Inferior parietal cortex (tissue), 1 donor: ENCODE data around the gene TMEM252.

ENCODE experiments used
- DNase-seq: peaks from one replicate; pipeline ENCODE4 v3.0.0-alpha.2; 2016; ENCODE audit errors: extremely low spot score

The TMEM252 gene

DNA sequence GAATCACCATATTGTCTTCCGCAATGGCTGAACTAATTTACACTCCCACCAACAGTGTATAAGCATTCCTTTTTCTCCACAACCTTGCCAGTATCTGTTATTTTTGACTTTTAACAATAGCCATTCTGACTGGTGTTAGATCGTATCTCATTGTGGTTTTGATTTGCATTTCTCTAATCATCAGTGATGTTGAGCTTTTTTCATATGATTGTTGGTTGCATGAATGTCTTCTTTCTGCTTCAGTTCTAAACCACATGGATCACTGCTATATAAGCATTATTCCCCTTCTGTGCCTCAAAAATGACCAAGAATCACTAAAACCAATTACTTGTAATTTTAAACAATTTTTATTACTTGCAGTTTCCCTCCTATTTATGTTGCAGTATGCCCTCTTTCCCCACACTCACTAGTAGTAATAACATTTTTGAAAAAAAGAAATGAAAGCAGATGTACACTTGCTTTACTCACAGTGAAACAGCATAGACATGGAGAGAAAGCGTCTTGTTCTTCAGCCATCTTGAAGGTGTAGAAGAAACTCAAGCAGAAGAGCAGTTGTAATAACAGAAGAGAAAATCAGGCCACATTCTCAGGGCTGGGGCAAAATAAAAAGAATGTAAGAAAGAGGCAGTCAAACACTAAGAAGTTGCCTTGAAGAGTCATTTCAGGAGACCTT lies 4.5 kb upstream of the TMEM252 start:
- DNase-seq, result no peak

DNA sequence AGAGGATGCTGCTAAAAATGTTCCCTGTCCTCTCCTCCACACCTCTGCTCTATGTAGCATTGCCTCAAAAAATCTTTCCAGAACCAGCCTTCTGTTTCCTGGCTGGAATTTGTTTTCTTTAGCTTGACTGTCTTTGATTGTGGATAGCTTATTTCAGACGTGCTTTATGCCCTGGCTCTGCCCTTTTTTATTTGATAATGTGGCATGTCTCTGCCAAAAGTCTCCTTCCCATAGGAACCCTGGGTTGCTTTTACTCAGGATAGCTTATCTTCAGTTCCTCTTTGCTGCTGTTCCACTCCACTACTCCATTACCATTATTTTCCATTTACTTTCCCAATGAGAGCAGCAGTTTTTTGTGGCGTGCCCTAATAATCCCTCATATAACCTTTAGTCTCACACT lies 885 bp upstream of the TMEM252 start:
- DNase-seq, result no peak

DNA sequence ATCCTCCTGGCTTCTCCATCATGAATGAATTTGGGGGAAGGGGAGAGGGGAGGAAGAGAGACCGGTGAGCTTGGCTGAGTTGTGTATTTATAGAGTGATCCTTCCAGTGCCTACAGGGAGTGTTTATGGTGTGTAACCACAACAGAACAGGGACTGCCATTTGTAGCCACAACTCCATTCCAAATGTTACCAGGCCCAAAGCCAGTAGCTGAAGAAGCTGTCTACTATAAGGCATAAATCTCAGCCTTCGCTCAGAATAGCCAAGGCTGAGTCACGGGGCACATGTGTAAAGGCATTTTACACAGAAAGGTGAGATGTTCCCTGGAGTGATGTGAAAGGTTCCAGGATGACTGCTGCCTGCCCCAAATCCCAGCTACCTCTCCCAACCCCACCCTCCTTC lies 2.5 kb downstream of the TMEM252 start:
- no peak for DNase-seq

DNA sequence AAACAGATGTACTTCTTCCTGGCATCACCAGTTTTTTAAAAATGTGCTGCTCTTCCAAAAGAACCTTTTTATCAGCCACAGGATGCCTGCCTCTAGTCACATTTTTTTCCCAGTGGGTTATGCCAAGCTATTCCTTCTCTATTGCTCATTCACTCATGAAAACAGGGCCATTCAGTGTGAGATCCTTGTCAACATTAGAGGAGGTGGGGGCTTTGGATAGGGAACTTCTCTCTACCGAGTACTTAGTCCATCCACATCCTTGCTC lies 3.1 kb downstream of the TMEM252 start:
- peak; percentile 38 for DNase-seq

DNA sequence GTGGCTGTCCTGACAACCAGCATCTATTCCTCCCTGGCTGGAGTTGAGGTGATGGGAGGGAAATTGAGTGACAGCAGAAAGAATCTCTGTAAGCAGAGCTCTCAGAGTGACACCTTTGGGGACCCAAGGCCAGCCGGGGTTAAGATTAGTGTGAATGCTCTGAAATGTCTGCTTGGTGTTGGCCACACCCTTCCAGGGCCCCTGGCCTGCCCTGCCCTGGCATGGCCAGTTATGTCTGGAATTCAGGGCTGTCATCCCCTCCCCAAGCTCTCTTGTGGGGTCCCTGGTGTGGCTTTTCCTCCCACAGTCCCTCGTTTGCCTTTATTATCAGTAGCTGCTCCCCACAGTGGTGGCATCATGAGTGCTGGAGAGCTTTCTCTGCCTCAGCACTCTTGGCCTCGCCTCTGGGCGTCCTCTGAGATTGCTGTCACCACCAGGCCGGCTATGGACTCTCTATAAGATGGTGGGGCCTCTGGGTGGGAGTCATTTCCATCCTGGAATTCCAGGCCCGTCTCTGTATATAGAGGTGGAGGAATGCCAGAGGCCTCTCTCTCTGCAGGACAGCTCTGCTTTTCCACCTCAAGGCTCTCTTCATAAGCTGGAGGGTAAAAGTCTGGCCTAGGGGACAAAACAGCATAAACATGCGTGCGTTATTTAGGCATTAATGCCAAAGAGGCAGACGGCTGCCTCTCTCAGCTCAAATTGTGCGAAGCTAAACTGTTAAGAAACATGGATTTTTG lies 3.6 kb downstream of the TMEM252 start:
- no peak for DNase-seq

DNA sequence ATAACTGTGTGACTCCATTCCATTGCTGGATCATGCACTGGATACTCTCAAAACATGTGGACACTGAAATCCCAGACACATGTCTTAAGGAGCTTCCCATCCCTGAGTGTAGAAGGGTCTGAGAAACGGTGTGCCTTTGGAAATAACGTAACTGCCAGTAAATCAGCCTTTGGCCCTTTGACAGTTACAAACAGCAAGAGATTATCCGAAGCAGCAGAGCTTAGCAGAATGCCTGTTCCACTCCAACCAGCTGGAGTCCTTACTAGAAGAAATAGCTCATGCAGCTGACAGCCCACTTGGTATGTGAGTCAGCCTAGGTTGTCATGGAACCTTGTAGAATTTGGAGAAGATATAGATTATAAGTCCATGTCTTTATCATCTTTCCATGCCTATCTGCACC lies 7.0 kb downstream of the TMEM252 start:
- DNase-seq, result no peak

DNA sequence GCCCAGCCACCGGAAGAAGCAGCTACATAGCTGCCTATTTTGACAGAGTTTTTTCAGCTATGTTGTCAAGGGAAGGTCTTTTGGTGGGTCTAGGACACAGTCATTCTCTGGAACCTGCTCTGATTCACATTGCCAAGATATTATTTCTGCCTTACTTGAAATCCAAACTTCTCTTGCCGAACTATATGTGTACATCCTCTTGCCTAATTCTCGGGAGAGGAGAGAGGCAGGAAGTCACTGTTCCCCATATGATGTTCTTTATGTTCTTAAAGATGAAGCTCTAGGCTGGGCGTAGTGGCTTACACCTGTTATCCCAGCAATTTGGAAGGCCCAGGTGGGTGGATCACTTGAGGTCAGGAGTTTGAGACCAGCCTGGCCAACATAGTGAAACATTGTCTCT lies 8.6 kb downstream of the TMEM252 start:
- no peak for DNase-seq

DNA sequence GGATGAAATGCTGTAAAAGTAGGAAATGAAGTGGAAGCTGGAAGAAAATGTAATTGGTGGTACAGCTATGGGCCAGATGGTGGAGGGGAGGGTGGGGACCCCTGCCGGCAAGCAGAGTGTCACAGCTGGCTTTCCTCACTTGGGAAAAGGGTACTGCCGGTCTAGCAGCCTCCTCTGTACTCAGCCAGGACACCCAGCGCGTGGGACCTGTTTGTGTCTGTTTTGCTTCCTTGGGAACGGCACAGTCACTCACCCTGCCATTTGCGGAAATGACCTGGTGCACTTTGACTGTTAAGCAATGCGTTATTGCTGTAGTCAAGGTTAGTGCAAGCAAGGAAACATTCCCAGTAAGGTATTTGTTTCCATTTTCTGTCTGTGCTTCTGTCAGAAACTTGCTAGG lies 10.1 kb downstream of the TMEM252 start:
- no peak for DNase-seq

DNA sequence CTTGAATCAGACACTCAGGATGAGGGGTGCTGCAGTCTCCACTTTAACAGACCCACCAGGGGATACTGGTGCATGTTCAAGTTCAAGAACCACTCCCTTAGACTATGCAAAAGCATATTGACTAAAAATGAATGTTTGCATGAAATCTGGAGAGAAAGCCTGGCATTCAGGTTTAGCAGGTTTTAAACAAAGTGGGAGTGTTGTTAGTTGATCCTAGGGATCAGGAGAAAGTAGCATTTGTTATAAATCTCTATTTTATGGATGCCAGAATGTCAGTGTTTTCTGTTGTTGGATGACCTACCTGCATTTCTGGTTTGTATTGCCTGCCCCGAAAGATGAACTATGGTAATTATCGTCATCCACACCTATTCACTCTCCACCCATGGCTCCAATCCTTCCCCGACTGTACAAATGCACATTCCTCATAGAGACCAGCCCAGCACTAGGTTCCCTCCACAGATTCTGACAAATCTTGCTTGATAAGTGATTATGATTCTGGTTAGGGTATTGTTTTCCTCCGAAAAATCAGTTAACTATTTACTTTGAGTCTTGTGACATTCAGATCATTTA lies 17.2 kb downstream of the TMEM252 start:
- DNase-seq, result no peak

DNA sequence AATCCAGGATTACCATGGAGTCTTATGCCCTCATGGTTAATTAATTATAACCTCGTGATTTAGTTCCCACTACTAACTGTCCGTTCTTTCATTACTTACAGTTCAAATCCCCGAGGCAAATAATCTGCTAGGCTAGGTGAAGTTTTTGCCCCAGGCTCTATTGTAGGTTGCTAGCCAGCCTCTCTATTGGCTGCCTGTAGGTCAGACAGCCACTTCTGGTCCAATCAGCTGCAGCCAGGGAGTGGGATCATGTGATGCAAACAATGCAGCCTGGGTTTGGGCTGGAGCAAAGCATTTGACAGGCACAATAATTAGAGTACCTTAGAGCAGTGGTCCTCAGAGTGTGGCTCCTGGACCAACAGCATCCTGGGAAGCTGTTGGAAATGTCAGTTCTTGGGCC lies 17.7 kb downstream of the TMEM252 start:
- DNase-seq, result no peak

DNA sequence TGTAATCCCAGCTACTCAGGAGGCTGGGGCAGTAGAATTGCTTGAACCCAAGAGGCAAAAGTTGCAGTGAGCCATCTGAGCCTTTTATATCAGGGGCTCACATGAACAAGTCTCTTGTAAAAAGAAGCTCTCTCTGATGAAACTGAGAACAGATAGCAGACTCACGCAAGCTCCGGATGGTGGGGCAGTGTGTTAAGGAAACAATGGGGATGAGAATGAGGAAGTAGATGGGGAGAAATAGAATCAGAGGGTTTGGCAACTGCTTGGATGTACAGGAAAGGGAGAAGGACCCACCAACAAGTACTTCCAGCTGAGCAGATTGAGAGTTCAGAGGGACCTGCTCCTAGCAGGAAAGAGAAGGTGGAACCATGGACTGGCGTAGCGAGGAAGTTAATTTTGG lies 18.6 kb downstream of the TMEM252 start:
- no peak for DNase-seq

DNA sequence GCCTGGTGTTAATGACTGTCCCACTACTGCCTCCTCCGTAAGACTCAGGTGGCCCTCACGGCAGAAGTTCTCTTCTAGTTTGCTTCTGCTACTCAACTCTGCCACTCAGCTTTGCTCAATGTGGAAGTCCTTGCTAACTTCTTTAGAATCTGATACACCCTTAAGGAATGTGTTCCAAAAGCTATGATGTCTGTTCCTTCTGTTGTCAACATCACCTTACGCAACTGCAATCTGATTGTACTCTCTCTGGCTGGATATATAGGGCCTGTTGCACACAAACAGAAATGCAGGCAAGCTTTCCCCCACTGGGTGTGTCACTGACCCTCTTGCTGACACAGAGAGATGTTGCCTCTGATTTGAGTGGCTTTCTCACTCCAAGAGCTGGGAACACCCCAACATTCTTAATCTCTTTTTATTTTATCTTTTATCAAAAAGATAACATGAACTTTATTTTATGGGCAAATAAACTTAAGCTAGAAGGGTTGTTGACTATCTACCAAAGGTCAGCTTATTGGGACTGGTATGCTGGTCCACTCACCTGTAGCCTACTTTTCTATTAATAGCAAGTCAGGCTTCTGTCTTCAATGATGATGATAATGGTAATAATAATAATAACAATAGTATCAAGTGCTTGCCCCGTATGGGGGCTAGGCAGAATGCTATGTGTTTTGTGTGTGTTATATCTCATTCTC lies 25.2 kb downstream of the TMEM252 start:
- DNase-seq, result no peak

DNA sequence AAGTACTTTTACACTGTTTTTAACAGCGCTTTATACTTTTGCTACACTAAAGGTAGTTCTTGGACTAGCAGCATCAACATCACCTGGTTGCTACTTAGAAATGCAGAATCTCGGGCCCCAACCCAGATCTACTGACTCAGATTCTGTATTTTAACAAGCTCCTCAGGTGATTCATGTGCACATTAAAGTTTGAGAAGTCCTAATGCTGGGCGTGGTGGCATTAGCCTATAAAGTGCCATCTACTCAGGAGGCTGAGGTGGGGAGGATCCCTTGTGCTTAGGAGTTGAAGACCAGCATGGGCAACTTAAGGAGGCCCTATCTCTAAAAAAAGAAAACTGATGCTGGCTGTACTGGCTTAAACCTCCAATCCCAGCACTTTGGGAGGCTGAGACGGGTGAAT lies 26.7 kb downstream of the TMEM252 start:
- DNase-seq, result no peak

DNA sequence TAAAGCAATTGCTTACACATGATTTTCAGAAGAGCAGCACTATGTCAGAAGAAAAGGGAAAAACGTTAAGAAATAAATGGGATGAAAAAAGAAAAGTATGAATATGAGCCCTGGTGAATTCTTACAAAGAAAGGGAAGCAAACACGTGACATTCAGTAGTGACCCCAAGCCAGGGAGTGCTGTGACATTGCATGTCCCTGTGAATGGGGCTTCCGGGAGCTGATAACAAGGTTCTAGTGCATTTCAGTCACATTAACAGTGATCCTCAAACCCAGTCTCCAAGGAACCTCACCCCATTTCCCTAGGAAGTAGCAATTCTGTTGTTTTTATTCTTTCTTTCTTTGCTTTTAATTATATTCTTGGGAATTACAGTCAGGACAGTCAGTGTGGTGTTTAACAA lies 27.3 kb downstream of the TMEM252 start:
- DNase-seq, result no peak

DNA sequence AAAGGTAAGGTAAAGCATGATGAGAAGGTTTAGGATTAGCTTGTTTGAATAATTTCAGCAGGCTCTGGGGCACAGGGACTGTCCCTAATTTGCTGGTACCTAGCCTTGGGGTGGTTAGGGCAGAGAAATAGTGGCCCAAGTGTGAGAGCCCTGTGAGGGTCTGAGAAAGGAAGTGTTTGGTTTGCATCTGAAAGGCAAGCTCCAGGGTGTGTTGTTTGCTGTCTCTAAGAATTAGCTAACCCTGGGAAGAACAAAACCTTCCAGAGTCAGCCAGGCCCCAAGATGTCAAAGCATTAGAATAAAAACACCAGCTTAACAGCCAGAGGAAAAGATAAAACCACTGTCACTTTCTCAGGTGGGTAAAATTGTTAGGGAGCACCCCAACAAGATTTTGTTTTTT lies 31.0 kb downstream of the TMEM252 start:
- DNase-seq, result no peak

DNA sequence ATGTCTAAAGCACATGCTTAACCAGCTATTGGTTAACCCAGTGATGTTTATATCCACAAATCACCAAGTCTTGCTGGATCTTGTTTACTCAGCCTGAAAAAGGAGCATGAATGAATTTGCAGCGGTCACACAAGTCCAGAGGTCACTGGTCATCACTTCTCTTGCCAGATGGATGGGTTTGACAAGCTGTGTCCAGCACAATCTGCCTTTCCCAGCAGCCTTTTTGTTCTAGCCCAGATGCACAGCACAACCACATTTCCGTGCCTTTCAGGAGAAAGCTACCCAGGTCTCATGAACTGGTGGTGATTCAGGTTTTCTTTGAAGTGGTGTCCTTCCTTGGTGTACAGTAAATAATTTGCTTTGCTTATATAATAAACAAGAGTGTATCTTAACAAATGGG lies 32.1 kb downstream of the TMEM252 start:
- no peak for DNase-seq

DNA sequence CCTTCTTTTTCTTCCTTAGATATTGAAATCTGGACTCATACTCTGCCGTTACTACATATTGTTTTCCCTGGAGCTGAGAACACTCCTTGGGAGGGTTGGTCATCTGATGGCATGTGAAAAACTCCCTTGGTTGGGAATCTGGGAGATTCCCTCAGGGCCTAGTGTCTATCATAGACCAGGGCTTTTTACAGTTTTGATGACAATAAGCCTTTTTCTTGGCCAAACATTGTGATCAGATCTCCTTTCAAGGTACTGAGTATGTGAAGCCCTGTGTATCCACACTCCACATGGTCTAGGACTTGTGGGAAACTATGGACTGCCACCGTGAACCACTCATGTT lies 32.9 kb downstream of the TMEM252 start:
- DNase-seq, result no peak

DNA sequence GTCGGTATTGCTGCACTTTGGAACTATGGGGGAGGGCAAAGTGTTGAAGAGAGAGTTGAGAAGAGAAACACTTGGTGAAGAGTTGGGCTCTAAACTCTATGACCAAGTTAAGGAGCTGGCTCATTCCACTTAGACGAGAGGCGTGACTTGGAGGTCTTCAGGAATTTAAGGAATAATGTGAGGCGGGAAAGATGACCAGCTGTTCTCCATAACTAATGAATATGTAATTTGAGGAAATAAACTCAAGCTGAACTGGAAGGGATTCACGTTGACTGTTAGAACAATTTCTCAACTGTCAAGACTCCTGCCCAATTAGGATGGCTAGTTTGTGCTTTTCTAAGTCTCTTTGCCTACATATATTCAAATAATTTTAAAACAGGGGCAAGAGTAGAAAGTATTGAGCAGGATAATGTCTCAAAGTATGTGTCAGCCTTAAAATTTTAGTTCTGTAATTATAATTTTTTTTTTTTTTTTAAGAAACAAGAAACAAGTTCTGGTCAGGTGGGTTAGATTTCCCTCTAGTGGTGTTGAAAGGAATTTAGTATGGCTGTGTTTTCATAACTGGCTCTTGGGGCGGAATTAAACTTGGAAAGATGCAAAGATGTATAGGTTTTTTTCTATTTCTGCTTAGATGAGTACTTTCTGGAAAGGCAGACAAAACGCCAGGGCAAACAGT lies 33.4 kb downstream of the TMEM252 start:
- peak; percentile 36 for DNase-seq

DNA sequence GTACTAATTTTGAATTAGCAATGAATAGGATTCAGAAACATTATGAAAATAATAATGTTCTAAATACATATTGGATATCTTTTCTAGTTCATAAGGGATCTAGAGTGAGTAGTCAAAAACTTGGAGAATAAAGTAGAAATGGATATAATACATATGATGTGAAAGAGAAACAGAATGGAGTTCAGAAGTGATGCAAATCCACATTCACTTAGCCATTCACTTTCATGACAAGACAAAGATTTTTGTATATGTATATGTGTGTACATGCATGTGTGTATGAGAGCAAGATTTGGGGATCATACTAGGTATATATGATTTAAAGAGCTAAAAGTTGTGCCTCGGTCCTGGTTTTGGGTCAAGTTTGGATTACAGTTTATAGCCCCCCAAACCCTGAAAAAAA lies 34.1 kb downstream of the TMEM252 start:
- DNase-seq, result no peak

DNA sequence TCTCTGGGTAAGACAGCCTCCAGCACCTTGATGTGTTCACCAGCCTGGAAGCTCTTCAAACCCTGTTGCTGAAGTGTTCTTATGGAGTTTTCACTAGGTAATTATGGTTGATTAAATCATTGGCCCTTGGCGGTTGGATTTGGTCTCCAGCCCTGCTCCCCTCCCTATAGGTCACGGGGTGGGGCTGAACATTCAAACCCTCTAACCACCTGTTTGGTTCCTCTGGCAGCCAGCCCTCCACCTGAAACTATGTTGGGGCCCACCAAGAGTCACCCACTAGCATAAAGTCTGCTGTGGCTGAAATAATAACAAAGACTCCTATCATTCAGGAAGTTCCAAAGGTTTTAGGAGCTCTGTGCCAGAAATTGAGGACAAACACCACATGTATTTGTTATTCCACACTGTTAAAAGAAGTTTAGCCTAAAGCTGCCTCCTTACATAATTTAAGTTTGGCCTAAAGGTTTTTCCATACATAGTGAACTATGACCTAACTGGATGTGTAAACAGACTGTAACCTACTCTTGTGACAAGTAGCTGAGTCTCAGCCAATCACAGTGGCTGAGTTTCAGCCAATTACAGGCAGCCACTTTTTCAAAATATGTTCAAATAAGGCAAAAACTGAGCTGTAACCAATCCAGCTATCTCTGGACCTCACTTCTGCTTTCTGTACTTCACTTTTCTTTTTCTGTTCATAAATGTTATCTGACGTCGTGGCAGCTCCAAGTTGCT lies 34.8 kb downstream of the TMEM252 start:
- no peak for DNase-seq

DNA sequence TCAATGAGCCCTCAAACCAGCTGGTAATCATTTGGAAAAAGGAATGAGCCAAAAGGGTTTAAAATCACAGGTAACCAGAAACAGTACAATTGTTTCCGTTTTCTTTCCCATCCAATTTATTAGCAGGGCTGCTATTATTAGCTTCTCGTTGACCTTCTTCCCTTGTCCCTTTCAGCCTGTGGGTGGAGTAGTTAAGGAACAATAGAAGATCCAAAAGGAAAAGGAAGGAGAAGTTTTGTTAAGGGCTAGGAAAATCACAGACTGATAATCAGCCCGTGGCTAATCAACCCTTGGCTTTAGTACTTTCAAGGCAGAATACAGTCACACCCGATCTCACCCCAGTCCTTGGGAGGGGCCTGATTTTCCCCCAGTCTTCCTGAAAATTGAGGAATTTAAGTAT lies 38.4 kb downstream of the TMEM252 start:
- no peak for DNase-seq
